Epithelial cell of esophagus (primary cell): ENCODE measurements around the gene ZNF142.
A peak's percentile ranks its signal among the peaks of the same experiment; 100 is the strongest.

Source experiments
- DNase-seq: peaks from one replicate; pipeline ENCODE4 v3.0.0; 2010; ENCODE audit warnings: low read depth
- H3K4me3 ChIP-seq: 2 replicates; pipeline ENCODE4 v1.5.1; 2011; ENCODE audit warnings: mild to moderate bottlenecking, low read length, control low read depth
- TF ChIP-seq, protein P1 (sequence below): IDR thresholded peaks from 2 replicates; pipeline ENCODE4 v1.5.1; 2011; ENCODE audit warnings: low read depth, mild to moderate bottlenecking, low read length, control low read depth, inconsistent platforms; ENCODE audit not compliant: insufficient read depth; ENCODE audit errors: missing control alignments

The ZNF142 gene

DNA sequence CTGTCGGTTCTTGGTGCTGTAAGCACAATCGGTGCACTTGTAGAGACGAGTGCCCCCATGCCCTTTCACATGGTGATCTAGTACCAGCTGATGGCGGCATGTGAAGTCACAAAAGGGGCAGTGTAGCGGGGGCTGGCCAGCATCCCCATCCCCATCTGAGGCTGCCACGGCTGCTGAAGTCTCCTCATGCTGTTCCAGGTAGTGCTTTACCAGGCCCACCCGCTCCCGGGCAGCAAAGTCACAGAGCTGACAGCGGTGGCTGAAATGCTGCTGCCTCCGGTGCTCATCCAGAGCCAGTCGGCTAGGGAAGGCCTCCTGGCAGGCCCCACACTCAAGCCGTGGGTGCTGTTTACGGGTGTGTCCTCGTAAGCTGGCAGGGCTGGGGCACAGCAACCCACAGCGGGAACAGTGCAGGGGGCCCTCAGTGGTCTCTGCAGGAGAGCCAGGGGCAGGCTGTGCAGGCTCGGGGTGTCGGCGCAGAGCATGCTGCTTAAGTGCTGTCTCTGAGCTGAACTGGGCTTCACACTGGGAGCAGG lies 17.2 kb downstream of the ZNF142 start:
- TF ChIP-seq, protein P1, sequence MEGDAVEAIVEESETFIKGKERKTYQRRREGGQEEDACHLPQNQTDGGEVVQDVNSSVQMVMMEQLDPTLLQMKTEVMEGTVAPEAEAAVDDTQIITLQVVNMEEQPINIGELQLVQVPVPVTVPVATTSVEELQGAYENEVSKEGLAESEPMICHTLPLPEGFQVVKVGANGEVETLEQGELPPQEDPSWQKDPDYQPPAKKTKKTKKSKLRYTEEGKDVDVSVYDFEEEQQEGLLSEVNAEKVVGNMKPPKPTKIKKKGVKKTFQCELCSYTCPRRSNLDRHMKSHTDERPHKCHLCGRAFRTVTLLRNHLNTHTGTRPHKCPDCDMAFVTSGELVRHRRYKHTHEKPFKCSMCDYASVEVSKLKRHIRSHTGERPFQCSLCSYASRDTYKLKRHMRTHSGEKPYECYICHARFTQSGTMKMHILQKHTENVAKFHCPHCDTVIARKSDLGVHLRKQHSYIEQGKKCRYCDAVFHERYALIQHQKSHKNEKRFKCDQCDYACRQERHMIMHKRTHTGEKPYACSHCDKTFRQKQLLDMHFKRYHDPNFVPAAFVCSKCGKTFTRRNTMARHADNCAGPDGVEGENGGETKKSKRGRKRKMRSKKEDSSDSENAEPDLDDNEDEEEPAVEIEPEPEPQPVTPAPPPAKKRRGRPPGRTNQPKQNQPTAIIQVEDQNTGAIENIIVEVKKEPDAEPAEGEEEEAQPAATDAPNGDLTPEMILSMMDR = no peak
- DNase-seq = no peak
- H3K4me3 ChIP-seq = no peak overlapping the region

DNA sequence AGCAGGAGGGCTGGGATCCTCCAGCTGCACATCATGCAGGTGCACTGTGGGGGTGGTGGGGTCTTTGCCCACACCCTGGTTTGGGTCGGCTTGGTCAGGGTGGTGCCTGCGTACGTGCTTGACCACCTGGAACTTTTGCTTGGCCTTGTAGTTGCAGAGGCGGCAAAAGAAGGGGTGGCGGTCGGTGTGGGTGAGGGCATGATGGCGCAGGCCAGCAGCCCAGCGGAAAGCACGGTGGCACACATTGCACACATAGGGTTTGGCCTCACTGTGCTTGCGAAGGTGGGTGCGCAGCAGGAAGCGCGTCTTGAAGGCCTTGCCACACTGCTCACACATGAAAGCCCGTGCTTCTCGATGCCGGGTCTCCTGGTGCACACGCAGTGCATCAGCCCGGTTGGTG lies 21.1 kb downstream of the ZNF142 start:
- no peak overlapping the region for H3K4me3 ChIP-seq
- no peak for DNase-seq
- TF ChIP-seq, protein P1 = no peak

DNA sequence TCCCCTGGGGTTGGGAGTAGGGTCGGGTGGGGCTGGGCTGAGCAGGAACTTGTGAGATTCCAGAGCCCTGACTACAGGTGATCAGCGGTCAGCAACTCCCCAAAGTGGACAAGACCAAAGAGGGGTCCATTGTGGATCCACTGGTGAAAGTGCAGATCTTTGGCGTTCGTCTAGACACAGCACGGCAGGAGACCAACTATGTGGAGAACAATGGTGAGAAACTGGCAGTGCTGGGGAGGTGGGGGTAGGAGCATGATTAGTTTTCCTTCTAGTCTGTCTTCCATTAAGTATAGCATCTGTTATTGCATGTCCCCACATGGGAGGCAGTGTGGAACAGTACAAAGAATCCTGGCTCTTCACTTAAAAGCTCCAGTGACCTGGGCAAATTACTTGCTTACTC lies 23.7 kb downstream of the ZNF142 start:
- no peak for DNase-seq
- H3K4me3 ChIP-seq = no peak overlapping the region
- TF ChIP-seq, protein P1 = no peak

- peak; percentile 85 for DNase-seq
- no peak overlapping the region for H3K4me3 ChIP-seq
- TF ChIP-seq, protein P1 = no peak
These were observed 27.6 kb downstream of the ZNF142 start for GRCh38 chr2:218631837-218632236.

DNA sequence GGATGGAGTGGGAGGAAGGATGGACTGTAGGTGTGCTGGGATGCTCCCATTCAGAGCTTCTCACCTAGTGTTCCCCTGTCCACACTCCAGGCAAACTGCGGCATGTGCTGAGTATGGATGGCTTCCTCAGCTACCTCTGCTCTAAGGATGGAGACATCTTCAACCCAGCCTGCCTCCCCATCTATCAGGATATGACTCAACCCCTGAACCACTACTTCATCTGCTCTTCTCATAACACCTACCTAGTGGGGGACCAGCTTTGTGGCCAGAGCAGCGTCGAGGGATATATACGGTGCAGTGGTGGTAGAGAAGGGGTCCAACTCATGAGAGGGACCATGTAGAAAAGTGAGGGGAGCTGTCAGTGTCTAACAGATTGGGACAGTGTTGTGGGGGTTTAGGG lies 31.5 kb downstream of the ZNF142 start:
- DNase-seq = no peak
- H3K4me3 ChIP-seq = no peak overlapping the region
- TF ChIP-seq, protein P1 = no peak

GRCh38 chr2:218626369-218626768 lies 33.1 kb downstream of the ZNF142 start:
- no peak overlapping the region for H3K4me3 ChIP-seq
- peak; percentile 27 for DNase-seq
- TF ChIP-seq, protein P1 = no peak

DNA sequence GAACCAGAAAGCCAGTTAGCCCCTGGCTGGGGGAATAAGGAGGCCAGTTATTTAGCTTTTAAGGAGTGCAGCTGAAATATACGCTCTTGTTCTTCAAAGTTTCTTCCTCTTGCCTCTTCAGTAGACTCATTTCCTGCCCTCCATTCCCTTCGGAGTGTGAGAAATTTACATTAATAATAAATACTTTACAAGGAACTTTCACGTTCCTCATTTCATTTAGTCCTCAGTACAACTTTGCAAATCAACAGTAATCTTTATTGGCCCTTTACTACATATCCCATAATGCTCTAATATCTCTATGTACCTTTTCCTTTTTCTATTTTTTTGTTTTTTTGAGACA lies 36.1 kb downstream of the ZNF142 start:
- no peak overlapping the region for H3K4me3 ChIP-seq
- no peak for DNase-seq
- TF ChIP-seq, protein P1 = no peak
